NCI-H2029 treated with DMSO at 0.1 percent for 48 hours (cell line): ENCODE measurements around the gene TULP4.
"Not testable (repeated sequence)": the region's sequence is repeated elsewhere in the genome, so short reads cannot be mapped to it uniquely, and the experiment has no call there.

Experiments used
- DNase-seq: peaks from one replicate; lab custom pipeline; 2025; lab: John Stamatoyannopoulos, UW

The TULP4 gene

DNA sequence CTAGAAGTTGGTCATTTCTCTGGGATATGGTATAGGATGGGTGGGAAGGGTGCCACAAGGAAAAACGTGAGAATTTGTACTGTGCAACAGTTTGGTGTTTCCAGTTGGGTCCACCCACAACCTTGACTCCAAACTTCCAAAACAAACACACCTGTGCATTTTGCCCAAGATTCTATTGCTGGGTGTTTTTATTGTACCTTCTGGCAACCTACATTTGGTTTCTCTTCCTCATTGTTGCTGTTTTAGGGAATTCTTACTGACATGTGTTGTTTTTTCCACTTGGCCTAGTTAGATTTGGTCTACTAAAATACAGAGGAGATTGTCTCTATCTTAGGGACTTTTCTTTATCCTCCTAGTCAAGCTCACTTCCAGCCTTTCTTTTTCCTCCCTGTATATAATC, 16.7 kb downstream of the TULP4 start:
- DNase-seq, result no peak

GRCh38 chr6:158329531-158329930, 17.3 kb downstream of the TULP4 start:
- DNase-seq, result no peak

- no peak for DNase-seq
These were observed 17.8 kb downstream of the TULP4 start for GRCh38 chr6:158330016-158330415.

DNA sequence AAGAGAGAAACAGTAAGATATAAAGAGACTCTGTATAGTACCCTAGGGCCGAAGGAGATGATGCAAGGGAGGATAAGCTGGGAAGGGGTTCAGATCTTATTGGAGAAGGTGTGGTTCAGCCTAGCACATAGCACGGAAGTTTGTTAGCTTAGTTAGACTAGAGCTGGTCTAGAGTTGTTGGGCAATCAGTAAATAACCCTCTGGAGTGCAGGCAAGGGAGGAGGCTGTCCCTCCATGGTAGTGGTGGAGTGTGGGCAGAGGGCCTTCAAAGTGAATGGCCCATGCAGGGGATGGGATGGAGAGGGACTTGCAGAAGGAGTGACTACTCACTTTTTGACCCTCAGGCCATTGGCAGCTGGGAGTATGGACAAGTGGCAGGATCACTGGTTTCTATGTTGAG, 20.0 kb downstream of the TULP4 start:
- DNase-seq, result no peak

DNA sequence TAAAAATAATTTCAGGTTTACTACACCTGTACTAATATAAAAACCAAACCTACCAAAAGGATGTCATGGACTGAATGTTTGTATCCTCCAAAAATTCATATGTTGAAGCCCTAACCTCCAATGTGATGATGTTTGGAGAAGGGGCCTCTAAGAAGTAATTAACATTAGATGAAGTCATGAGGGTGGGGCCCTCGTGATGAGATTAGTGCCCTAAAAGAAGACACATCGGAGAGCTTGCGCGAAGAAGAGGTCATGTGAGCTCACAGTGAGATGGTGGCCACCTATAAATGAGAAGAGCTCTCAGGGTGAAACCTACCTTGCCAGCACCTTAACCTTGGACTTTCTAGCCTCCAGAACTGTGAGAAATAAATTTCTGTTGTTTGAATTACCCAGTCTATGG, 20.8 kb downstream of the TULP4 start:
- no peak for DNase-seq

DNA sequence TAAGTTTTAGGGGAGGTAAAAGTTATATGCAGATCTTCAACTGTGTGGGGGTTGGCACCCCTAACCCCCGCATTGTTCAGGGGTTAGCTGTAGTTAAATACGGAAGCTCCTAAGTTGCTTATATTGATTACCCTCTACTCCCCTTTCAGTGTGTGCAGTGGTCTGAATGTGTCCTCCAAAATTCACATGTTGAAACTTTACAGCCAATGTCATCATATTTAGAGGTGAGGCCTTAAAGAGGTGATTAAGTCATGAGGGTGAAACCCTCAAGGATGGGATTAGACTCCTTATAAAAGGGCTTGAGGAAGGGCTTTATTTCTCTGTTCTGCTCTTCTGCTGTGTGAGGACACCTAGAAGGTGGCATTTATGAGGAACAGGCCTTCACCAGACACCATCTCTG, 22.3 kb downstream of the TULP4 start:
- no peak for DNase-seq

DNA sequence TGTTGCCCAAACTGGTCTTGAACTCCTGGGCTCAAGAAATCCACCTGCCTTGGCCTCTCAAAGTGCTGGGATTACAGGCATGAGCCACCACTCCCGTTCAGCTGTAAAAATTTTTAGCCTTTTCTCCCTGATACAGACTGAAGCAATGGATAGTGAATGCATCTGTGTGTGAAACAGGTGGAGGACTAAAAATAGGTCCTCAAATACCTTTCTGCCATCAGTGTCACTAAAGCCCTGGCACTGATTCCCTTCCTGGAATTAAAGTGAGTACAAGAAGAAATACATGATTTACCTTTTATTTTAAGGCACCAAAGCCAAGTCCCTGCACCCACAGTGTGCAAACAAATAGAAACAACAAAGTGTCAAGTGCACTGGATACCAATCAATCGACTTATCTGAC, 25.1 kb downstream of the TULP4 start:
- no peak for DNase-seq

- DNase-seq, result peak; percentile 49
These were observed 26.2 kb downstream of the TULP4 start for GRCh38 chr6:158338311-158339112.

DNA sequence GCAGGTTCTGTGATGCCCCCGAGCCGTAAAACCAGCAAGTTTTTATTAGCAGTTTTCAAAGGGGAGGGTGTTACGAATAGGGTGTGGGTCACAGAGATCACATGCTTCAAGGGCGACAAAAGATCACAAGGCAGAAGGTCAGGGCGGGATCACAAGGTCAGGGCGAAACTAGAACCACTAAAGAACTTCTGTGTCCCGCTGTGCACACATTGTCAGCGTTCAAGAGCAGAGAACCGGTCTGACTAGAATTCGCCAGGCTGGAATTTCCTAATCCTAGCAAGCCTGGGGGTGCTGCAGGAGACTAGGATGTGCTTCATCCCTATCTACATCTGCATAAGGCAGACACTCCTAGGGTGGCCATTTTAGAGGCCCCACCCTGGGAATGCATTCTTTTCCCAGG, 26.9 kb downstream of the TULP4 start:
- not testable (repeated sequence) for DNase-seq

DNA sequence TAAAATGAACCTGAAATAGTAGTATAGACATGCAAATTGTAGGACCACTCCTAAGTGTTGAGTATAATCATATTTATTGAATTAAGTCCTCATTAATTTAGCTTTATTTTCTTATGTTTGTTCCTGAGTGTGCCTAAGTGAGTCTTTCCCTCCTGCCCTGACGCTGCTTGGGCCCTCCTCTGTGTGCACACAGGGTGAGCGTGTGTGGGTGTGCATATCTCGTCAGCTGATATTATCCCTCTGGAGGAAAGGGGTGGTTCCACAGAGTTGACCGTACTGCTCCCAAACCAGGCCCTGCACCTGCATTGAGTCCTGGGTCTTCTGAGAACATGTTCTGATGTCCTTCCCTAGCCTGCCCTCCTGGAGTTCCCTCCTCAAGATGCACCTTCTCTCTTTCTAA, 28.0 kb downstream of the TULP4 start:
- no peak for DNase-seq

DNA sequence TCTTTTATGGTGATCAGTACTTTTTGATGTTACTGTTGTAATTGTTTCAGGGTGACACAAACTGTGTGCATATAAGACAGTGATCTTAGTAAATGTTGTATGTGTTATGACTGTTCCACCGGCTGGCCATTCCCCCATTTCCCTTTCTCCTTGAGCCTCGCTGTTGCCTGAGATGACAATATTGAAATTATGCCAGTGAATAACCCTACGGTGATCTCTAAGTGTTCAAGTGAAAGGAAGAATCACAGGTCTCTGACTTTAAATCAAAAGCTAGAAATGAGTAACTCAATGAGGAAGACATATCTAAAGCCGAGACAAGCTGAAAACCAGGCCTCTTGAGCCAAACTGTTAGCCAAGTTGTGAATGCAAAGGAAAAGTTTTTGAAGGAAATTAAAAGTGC, 32.3 kb downstream of the TULP4 start:
- DNase-seq, result no peak

GRCh38 chr6:158345444-158345843, 33.2 kb downstream of the TULP4 start:
- DNase-seq, result not testable (repeated sequence)

DNA sequence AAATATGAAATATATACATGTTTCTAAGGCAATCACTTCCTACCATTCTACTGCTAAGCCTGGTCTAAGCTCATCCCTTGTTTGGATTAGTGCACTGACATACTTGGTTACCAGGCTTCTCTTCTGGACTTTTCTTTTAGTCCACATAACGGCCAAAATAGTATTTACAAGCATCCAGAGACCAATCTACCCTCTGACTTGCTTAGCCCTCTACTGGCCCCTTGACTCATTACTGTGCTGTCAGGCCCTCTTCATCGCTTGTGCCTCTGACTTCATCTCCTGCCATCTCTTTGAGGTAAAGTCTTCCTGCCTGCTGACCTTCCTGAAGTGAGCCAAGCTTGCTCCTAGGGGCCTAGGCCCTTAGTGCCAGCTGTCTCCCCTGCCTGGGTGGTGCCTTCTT, 35.1 kb downstream of the TULP4 start:
- no peak for DNase-seq

DNA sequence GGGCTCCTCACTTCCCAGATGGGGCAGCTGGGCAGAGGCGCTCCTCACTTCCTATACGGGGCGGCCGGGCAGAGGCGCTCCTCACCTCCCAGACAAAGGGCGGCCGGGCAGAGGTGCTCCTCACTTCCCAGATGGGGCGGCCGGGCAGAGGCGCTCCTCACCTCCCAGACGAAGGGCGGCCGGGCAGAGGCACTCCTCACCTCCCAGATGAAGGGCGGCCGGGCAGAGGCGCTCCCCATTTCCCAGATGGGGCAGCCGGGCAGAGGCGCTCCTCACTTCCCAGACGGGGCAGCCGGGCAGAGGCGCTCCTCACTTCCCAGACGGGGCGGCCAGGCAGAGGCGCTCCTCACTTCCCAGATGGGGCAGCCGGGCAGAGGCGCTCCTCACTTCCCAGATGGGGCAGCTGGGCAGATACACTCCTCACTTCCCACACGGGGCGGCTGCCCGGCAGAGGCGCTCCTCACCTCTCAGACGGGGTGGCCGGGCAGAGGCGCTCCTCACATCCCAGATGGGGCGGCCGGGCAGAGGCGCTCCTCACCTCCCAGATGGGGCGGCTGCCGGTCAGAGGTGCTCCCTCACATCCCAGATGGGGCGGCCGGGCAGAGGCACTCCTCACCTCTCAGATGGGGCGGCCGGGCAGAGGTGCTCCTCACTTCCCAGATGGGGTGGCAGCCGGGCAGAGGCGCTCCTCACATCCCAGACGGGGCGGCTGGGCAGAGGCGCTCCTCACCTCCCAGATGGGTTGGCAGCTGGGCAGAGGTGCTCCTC, 36.7 kb downstream of the TULP4 start:
- DNase-seq, result not testable (repeated sequence)

DNA sequence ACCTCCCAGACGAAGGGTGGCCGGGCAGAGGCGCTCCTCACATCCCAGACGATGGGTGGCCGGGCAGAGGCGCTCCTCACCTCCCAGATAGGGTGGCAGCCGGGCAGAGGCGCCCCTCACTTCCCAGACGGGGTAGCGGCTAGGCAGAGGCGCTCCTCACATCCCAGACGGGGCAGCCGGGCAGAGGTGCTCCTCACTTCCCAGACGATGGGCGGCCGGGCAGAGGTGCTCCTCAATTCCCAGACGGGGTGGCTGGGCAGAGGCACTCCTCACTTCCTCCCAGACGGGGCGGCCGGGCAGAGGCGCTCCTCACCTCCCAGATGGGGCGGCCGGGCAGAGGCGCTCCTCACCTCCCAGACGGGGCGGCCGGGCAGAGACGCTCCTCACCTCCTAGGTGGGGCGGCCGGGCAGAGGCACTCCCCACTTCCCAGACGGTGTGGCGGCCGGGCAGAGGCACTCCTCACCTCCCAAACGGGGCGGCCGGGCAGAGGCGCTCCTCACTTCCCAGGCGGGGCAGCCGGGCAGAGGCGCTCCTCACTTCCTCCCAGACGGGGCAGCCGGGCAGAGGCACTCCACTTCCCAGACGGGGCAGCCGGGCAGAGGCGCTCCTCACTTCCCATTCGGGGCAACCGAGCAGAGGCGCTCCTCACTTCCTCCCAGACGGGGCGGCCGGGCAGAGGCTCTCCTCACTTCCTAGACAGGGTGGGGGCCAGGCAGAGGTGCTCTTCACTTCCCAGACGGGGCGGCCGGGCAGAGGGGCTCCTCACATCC, 37.4 kb downstream of the TULP4 start:
- DNase-seq, result not testable (repeated sequence)

DNA sequence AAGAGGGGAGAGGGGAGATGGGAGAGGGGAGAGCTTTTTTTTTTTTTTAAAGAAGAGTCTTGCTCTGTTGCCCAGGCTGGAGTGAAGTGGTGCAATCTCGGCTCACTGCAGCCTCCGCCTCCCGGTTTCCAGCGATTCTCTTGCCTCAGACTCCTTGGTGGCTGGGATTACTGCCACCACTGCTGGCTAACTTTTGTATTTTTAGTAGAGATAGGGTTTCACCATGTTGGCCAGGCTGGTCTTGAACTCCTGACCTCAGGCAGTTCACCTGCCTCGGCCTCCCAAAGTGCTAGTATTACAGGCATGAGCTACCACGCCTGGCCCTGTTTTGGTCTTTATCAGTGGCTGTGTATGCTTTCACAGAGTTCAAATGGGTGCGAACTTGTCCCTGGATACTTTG, 38.5 kb downstream of the TULP4 start:
- not testable (repeated sequence) for DNase-seq

- DNase-seq, result peak; percentile 21
These were observed 41.9 kb downstream of the TULP4 start for GRCh38 chr6:158353883-158354877.

GRCh38 chr6:158356586-158357546, 44.6 kb downstream of the TULP4 start:
- DNase-seq, result no peak

GRCh38 chr6:158357570-158358216, 45.4 kb downstream of the TULP4 start:
- DNase-seq, result no peak
